Measurements from ENCODE around the gene WASL. TPM values are rescaled to one million over a fixed set of nuclear protein-coding genes. Genes with fewer than 3 reads are reported as not detected.

Gene WASL
- total RNA-seq, 2 donors from 2014 or later: 20.9 to 24.7 TPM

- TF ChIP-seq CTCF (IDR thresholded peaks at IDR 0.05): no peak
- H3K27me3 ChIP-seq: no peaks in the 10 kb centered on the region
- peak overlapping the region; percentile 37 to 63 for H3K27ac ChIP-seq
- DNase-seq (ENCODE audit: low spot score): no peak
- no peaks in the 10 kb centered on the region for H3K36me3 ChIP-seq
- no peak overlapping the region for H3K4me3 ChIP-seq
- H3K4me1 ChIP-seq: peaks cover 0 to 44% of the 10 kb centered on the region in 2 donors
- H3K9me3 ChIP-seq: no peaks in the 10 kb centered on the region
Measured at GRCh38 chr7:123718773-123719172, 30.0 kb downstream of the WASL start.

- no peak for DNase-seq (ENCODE audit: low spot score)
- no peak overlapping the region for H3K27ac ChIP-seq
- no peaks in the 10 kb centered on the region for H3K9me3 ChIP-seq
- no peaks in the 10 kb centered on the region for H3K36me3 ChIP-seq
- peaks cover 0 to 34% of the 10 kb centered on the region in 2 donors for H3K4me1 ChIP-seq
- no peaks in the 10 kb centered on the region for H3K27me3 ChIP-seq
- no peak for TF ChIP-seq CTCF (IDR thresholded peaks at IDR 0.05)
- H3K4me3 ChIP-seq: no peak overlapping the region
Measured at GRCh38 chr7:123717689-123718088, 31.1 kb downstream of the WASL start.

GRCh38 chr7:123716877-123717276, 31.9 kb downstream of the WASL start:
- H3K9me3 ChIP-seq: no peaks in the 10 kb centered on the region
- peaks cover 0 to 34% of the 10 kb centered on the region in 2 donors for H3K4me1 ChIP-seq
- no peaks in the 10 kb centered on the region for H3K27me3 ChIP-seq
- no peak for TF ChIP-seq CTCF (IDR thresholded peaks at IDR 0.05)
- H3K4me3 ChIP-seq: no peak overlapping the region
- H3K27ac ChIP-seq: no peak overlapping the region
- H3K36me3 ChIP-seq: no peaks in the 10 kb centered on the region
- DNase-seq (ENCODE audit: low spot score): no peak

- H3K36me3 ChIP-seq: no peaks in the 10 kb centered on the region
- no peaks in the 10 kb centered on the region for H3K27me3 ChIP-seq
- H3K9me3 ChIP-seq: no peaks in the 10 kb centered on the region
- H3K4me1 ChIP-seq: peaks cover 0 to 37% of the 10 kb centered on the region in 2 donors
- DNase-seq (ENCODE audit: low spot score): no peak
- H3K27ac ChIP-seq: no peak overlapping the region
- H3K4me3 ChIP-seq: no peak overlapping the region
- TF ChIP-seq CTCF (IDR thresholded peaks at IDR 0.05): no peak
Measured at GRCh38 chr7:123715799-123716198, 33.0 kb downstream of the WASL start.

- H3K36me3 ChIP-seq: no peaks in the 10 kb centered on the region
- no peaks in the 10 kb centered on the region for H3K9me3 ChIP-seq
- DNase-seq (ENCODE audit: low spot score): no peak
- no peak overlapping the region for H3K4me3 ChIP-seq
- H3K4me1 ChIP-seq: peaks cover 0 to 37% of the 10 kb centered on the region in 2 donors
- TF ChIP-seq CTCF (IDR thresholded peaks at IDR 0.05): no peak
- H3K27me3 ChIP-seq: no peaks in the 10 kb centered on the region
- H3K27ac ChIP-seq: no peak overlapping the region
Measured at GRCh38 chr7:123715198-123715597, 33.6 kb downstream of the WASL start.

Measured in right atrium auricular region (tissue), 2 donors.